ENCODE measurements around the gene OSTN. TPM values are rescaled to one million over a fixed set of nuclear protein-coding genes. Genes with fewer than 3 reads are reported as not detected.

The OSTN gene
- polyA plus RNA-seq, 1 donor from 2014 or later, result 0.17 TPM

GRCh38 chr3:191253089-191253799 lies 54.2 kb downstream of the OSTN start:
- H3K79me2 ChIP-seq (replicated peaks; ENCODE audit: insufficient read depth, low read length), result no peaks in the 10 kb centered on the region
- H3K9ac ChIP-seq (ENCODE audit: low read length), result no peak overlapping the region
- no peak overlapping the region for H2AFZ ChIP-seq (ENCODE audit: low read depth, low read length)
- H3K4me2 ChIP-seq (ENCODE audit: low read length), result no peak overlapping the region
- H3F3A ChIP-seq (ENCODE audit: insufficient read depth, low read length, poor library complexity, severe bottlenecking), result no peaks in the 10 kb centered on the region
- no peak overlapping the region for H3K4me3 ChIP-seq (ENCODE audit: low read length)
- no peak overlapping the region for H3K27ac ChIP-seq (ENCODE audit: low read length)
- no peaks in the 10 kb centered on the region for H3K36me3 ChIP-seq (ENCODE audit: insufficient read depth, low read length)
- TF ChIP-seq SMC3 (conservative IDR thresholded peaks at IDR 0.05; ENCODE audit: poor library complexity) (no peak), MXI1 (conservative IDR thresholded peaks at IDR 0.05; ENCODE audit: poor library complexity, severe bottlenecking) (no peak), CTCF (IDR thresholded peaks at IDR 0.05; ENCODE audit: poor library complexity, severe bottlenecking) (no peak), EZH2 (IDR thresholded peaks at IDR 0.05; ENCODE audit: borderline replicate concordance, insufficient read depth, low read length, poor library complexity, severe bottlenecking) (no peak), POLR2AphosphoS5 (IDR thresholded peaks at IDR 0.05) (no peak), EP300 (conservative IDR thresholded peaks at IDR 0.05; ENCODE audit: poor library complexity, severe bottlenecking) (no peak), REST (IDR thresholded peaks at IDR 0.05; ENCODE audit: borderline replicate concordance) (no peak), RAD21 (conservative IDR thresholded peaks at IDR 0.05) (no peak), TAF1 (IDR thresholded peaks at IDR 0.05; ENCODE audit: low read depth) (no peak)
- H3K27me3 ChIP-seq (ENCODE audit: insufficient read depth, low read depth, low read length), result no peaks in the 10 kb centered on the region
- H4K20me1 ChIP-seq (ENCODE audit: insufficient read depth), result no peaks in the 10 kb centered on the region
- H3K9me3 ChIP-seq (ENCODE audit: low read length), result no peaks in the 10 kb centered on the region
- H3K9me2 ChIP-seq (ENCODE audit: insufficient read depth, low read length), result no peaks in the 10 kb centered on the region

GRCh38 chr3:191254098-191254873 lies 55.2 kb downstream of the OSTN start:
- no peak for TF ChIP-seq RAD21 (conservative IDR thresholded peaks at IDR 0.05)
- no peak for TF ChIP-seq EP300 (conservative IDR thresholded peaks at IDR 0.05; ENCODE audit: poor library complexity, severe bottlenecking)
- TF ChIP-seq POLR2AphosphoS5 (IDR thresholded peaks at IDR 0.05), result no peak
- no peak for TF ChIP-seq MXI1 (conservative IDR thresholded peaks at IDR 0.05; ENCODE audit: poor library complexity, severe bottlenecking)
- TF ChIP-seq REST (IDR thresholded peaks at IDR 0.05; ENCODE audit: borderline replicate concordance), result no peak
- TF ChIP-seq EZH2 (IDR thresholded peaks at IDR 0.05; ENCODE audit: borderline replicate concordance, insufficient read depth, low read length, poor library complexity, severe bottlenecking), result no peak
- no peak for TF ChIP-seq SMC3 (conservative IDR thresholded peaks at IDR 0.05; ENCODE audit: poor library complexity)
- TF ChIP-seq TAF1 (IDR thresholded peaks at IDR 0.05; ENCODE audit: low read depth), result no peak
- no peak for TF ChIP-seq CTCF (IDR thresholded peaks at IDR 0.05; ENCODE audit: poor library complexity, severe bottlenecking)

More at GRCh38 chr3:191254098-191254873, 55.2 kb downstream of the OSTN start:
- Histone ChIP-seq H3K36me3 (ENCODE audit: insufficient read depth, low read length) (no peaks in the 10 kb centered on the region), H4K20me1 (ENCODE audit: insufficient read depth) (no peaks in the 10 kb centered on the region), H3K9me2 (ENCODE audit: insufficient read depth, low read length) (no peaks in the 10 kb centered on the region), H3K4me2 (ENCODE audit: low read length) (no peak overlapping the region), H3K27me3 (ENCODE audit: insufficient read depth, low read depth, low read length) (no peaks in the 10 kb centered on the region), H3K27ac (ENCODE audit: low read length) (no peak overlapping the region), H3K79me2 (replicated peaks; ENCODE audit: insufficient read depth, low read length) (no peaks in the 10 kb centered on the region), H3F3A (ENCODE audit: insufficient read depth, low read length, poor library complexity, severe bottlenecking) (no peaks in the 10 kb centered on the region), H3K9ac (ENCODE audit: low read length) (no peak overlapping the region), H3K4me3 (ENCODE audit: low read length) (no peak overlapping the region), H2AFZ (ENCODE audit: low read depth, low read length) (no peak overlapping the region), H3K9me3 (ENCODE audit: low read length) (no peaks in the 10 kb centered on the region)

Measured in neural cell (in vitro differentiated cells).